ENCODE results near the gene CDON. TPM values are rescaled to one million over a fixed set of nuclear protein-coding genes. Genes with fewer than 3 reads are reported as not detected.

CDON gene
- total RNA-seq, 3 donors from 2014 or later (not counting 1 experiment from before 2014, with no cell fraction given), result 0.25 to 0.38 TPM; not detected in 1

DNA sequence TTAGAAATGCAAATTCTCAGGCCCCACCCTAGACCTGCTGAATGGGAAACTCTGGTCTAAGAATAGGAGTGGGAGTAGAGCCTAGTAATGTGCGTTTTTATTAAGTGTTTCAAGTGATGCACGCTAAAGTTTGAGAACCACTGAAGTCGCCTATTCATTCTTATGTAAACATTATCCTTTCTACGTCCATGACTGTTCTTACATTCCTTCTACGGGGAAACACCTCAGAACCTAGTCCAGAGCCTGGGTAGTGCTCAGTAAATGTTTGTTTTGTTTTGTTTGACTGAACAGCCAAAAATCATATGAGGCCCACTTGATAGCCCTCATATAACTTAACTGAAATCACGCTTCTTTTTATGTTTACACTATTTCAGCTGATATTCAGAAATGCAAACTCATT lies 87.0 kb downstream of the CDON start:
- WGBS (ENCODE audit: insufficient coverage), result 82% methylated on average over 4 of the region's 6 CpGs
- Mint-ChIP-seq H3K9me3 (no peaks in the 10 kb centered on the region), H3K27ac (no peak overlapping the region), H3K36me3 (no peaks in the 10 kb centered on the region), H3K4me1 (peaks cover 0 to 4% of the 10 kb centered on the region in 2 donors), H3K4me3 (no peak overlapping the region), H3K27me3 (ENCODE audit: low read depth in 2 of 2) (peaks cover 3 to 30% of the 10 kb centered on the region in 2 donors)
- Histone ChIP-seq H3K4me1 (ENCODE audit: control insufficient read depth, insufficient read depth, low read length) (no peaks in the 10 kb centered on the region), H3K27ac (ENCODE audit: low read length) (no peak overlapping the region), H3K9me3 (ENCODE audit: control insufficient read depth, insufficient read depth, low read length) (no peaks in the 10 kb centered on the region), H3K4me3 (ENCODE audit: low read length) (no peak overlapping the region), H3K36me3 (ENCODE audit: control insufficient read depth, insufficient read depth, low read length) (no peaks in the 10 kb centered on the region), H3K27me3 (ENCODE audit: control insufficient read depth, insufficient read depth, low read length) (no peaks in the 10 kb centered on the region)
- intact Hi-C loops (cut with micrococcal nuclease), result no loop called here
- DNase-seq, result no peak
- no peak for TF ChIP-seq CTCF (IDR thresholded peaks at IDR 0.05)
- no peak for ATAC-seq

DNA sequence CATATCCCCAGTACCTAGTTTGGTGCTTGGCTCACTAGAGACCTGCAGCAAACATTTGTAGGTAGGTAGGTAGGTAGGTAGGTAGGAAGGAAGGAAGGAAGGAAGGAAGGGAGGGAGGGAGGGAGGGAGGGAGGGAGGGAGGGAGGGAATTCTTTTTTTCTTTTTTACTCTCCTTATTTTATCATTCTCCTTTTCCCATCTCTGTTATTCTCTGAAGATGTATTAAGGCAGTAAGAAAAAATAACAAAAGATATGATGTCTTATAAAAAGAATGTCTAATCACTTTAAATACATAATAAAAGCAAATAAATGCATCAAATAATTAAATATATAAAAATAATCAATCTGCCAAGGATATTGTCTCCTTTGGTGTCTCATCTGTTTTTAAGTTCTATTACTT lies 88.4 kb downstream of the CDON start:
- Mint-ChIP-seq H3K4me3 (no peak overlapping the region), H3K9me3 (no peaks in the 10 kb centered on the region), H3K36me3 (no peaks in the 10 kb centered on the region), H3K4me1 (no peaks in the 10 kb centered on the region), H3K27ac (no peak overlapping the region), H3K27me3 (ENCODE audit: low read depth in 2 of 2) (peaks cover 6 to 30% of the 10 kb centered on the region in 2 donors)
- intact Hi-C loops (cut with micrococcal nuclease), result no loop called here
- no peaks in the 10 kb centered on the region for H3K4me1 ChIP-seq (ENCODE audit: control insufficient read depth, insufficient read depth, low read length)
- no peaks in the 10 kb centered on the region for H3K9me3 ChIP-seq (ENCODE audit: control insufficient read depth, insufficient read depth, low read length)
- ATAC-seq, result no peak
- TF ChIP-seq CTCF (IDR thresholded peaks at IDR 0.05), result no peak
- no peak for DNase-seq
- H3K27ac ChIP-seq (ENCODE audit: low read length), result no peak overlapping the region
- H3K27me3 ChIP-seq (ENCODE audit: control insufficient read depth, insufficient read depth, low read length), result no peaks in the 10 kb centered on the region
- H3K4me3 ChIP-seq (ENCODE audit: low read length), result no peak overlapping the region
- no peaks in the 10 kb centered on the region for H3K36me3 ChIP-seq (ENCODE audit: control insufficient read depth, insufficient read depth, low read length)

- Mint-ChIP-seq H3K27ac (no peak overlapping the region), H3K4me3 (no peak overlapping the region), H3K4me1 (no peaks in the 10 kb centered on the region), H3K36me3 (no peaks in the 10 kb centered on the region), H3K27me3 (ENCODE audit: low read depth in 2 of 2) (peaks cover 8 to 22% of the 10 kb centered on the region in 2 donors), H3K9me3 (no peaks in the 10 kb centered on the region)
- H3K36me3 ChIP-seq (ENCODE audit: control insufficient read depth, insufficient read depth, low read length), result no peaks in the 10 kb centered on the region
- H3K9me3 ChIP-seq (ENCODE audit: control insufficient read depth, insufficient read depth, low read length), result no peaks in the 10 kb centered on the region
- WGBS (ENCODE audit: insufficient coverage), result 87% methylated on average over 6 of the region's 6 CpGs
- intact Hi-C loops (cut with micrococcal nuclease), result no loop called here
- TF ChIP-seq CTCF (IDR thresholded peaks at IDR 0.05), result no peak
- no peak overlapping the region for H3K4me3 ChIP-seq (ENCODE audit: low read length)
- DNase-seq, result no peak
- no peaks in the 10 kb centered on the region for H3K27me3 ChIP-seq (ENCODE audit: control insufficient read depth, insufficient read depth, low read length)
- no peak overlapping the region for H3K27ac ChIP-seq (ENCODE audit: low read length)
- no peak for ATAC-seq
- no peaks in the 10 kb centered on the region for H3K4me1 ChIP-seq (ENCODE audit: control insufficient read depth, insufficient read depth, low read length)
Measured at GRCh38 chr11:125971618-125972017, 91.0 kb downstream of the CDON start.

GRCh38 chr11:125968354-125968753 lies 94.3 kb downstream of the CDON start:
- H3K27ac ChIP-seq (ENCODE audit: low read length), result no peak overlapping the region
- no peak for TF ChIP-seq CTCF (IDR thresholded peaks at IDR 0.05)
- 10% methylated on average over 7 of the region's 7 CpGs for WGBS (ENCODE audit: insufficient coverage)

More at GRCh38 chr11:125968354-125968753, 94.3 kb downstream of the CDON start:
- Histone ChIP-seq H3K9me3 (ENCODE audit: control insufficient read depth, insufficient read depth, low read length) (no peaks in the 10 kb centered on the region), H3K4me3 (ENCODE audit: low read length) (no peak overlapping the region), H3K27me3 (ENCODE audit: control insufficient read depth, insufficient read depth, low read length) (no peaks in the 10 kb centered on the region), H3K4me1 (ENCODE audit: control insufficient read depth, insufficient read depth, low read length) (no peaks in the 10 kb centered on the region), H3K36me3 (ENCODE audit: control insufficient read depth, insufficient read depth, low read length) (no peaks in the 10 kb centered on the region)
- H3K27ac Mint-ChIP-seq, result no peak overlapping the region
- intact Hi-C loops (cut with micrococcal nuclease), result no loop called here
- no peak overlapping the region for H3K4me3 Mint-ChIP-seq
- ATAC-seq (no peak), DNase-seq (no peak)
- H3K9me3 Mint-ChIP-seq, result no peaks in the 10 kb centered on the region
- no peaks in the 10 kb centered on the region for H3K36me3 Mint-ChIP-seq
- H3K27me3 Mint-ChIP-seq (ENCODE audit: low read depth in 2 of 2), result peaks cover 11 to 32% of the 10 kb centered on the region in 2 donors
- no peaks in the 10 kb centered on the region for H3K4me1 Mint-ChIP-seq

Measured in natural killer cell (primary cell).